ENCODE results near the gene NELFA. TPM values are rescaled to one million over a fixed set of nuclear protein-coding genes. Genes with fewer than 3 reads are reported as not detected.

The NELFA gene
- total RNA-seq, 1 experiment from 2014 or later: 56.1 TPM

GRCh38 chr4:1952058-1952700, 56.6 kb downstream of the NELFA start (continued):
- TF ChIP-seq YY1 (IDR thresholded peaks at IDR 0.05; ENCODE audit: extremely low read depth, insufficient replicate concordance, low read depth, low read length) (no peak), ELF1 (IDR thresholded peaks at IDR 0.05; ENCODE audit: borderline replicate concordance, low read depth) (no peak)

- no peaks in the 10 kb centered on the region for H3K4me1 ChIP-seq (ENCODE audit: control insufficient read depth in 1 of 2, insufficient read depth in 2 of 2, low read length in 2 of 2)
- RAD21 ChIA-PET (ENCODE audit: low non-redundant PET in 1 of 2, low total read pairs in 2 of 2, uncharacterized antibody in 2 of 2, unreplicated experiment in 2 of 2): no interaction called here
- no TSS peak for BruUV-seq (replicated peaks)
Observed at GRCh38 chr4:1950369-1950768, 58.4 kb downstream of the NELFA start.

GRCh38 chr4:1948892-1949436, 59.8 kb downstream of the NELFA start:
- DNase-seq (ENCODE audit: low read depth, low spot score) (no peak), ATAC-seq (peak; percentile 64)
- H3K79me2 ChIP-seq (ENCODE audit: insufficient read depth, low read length): peaks cover 22% of the 10 kb centered on the region
- no TSS peak for BruUV-seq (replicated peaks)
- H3K4me1 ChIP-seq (ENCODE audit: control insufficient read depth in 1 of 2, insufficient read depth in 2 of 2, low read length in 2 of 2): no peaks in the 10 kb centered on the region
- H3K9me3 ChIP-seq (ENCODE audit: control insufficient read depth in 1 of 2, insufficient read depth in 1 of 2, low read depth in 1 of 2, low read length in 2 of 2): no peaks in the 10 kb centered on the region
- POLR2A ChIA-PET: no interaction called here
- 0 out of 2 replicates have a peak, but pooled peaks cover 2% of the 10 kb centered on the region for H4K20me1 ChIP-seq (ENCODE audit: insufficient read depth)
- CTCF ChIA-PET: no interaction called here
- H3K4me3 ChIP-seq (replicated peaks in 1 of 2; ENCODE audit: low read depth in 1 of 2, low read length in 2 of 2): no peak overlapping the region
- RAD21 ChIA-PET (ENCODE audit: low non-redundant PET in 1 of 2, low total read pairs in 2 of 2, uncharacterized antibody in 2 of 2, unreplicated experiment in 2 of 2): no interaction called here
- no peaks in the 10 kb centered on the region for H3K9me2 ChIP-seq (ENCODE audit: insufficient read depth)
- H2AFZ ChIP-seq (ENCODE audit: low read depth, low read length, poor library complexity, severe bottlenecking): no peak overlapping the region
- intact Hi-C loops (cut with micrococcal nuclease): no loop called here
- H3K27ac ChIP-seq (ENCODE audit: low read depth, low read length): no peak overlapping the region
- TF ChIP-seq RAD21 (IDR thresholded peaks at IDR 0.05; ENCODE audit: low read depth): no peak
- no peak for TF ChIP-seq ELF1 (IDR thresholded peaks at IDR 0.05; ENCODE audit: borderline replicate concordance, low read depth)
- TF ChIP-seq CTCF (IDR thresholded peaks at IDR 0.05 in 2 of 3, conservative IDR thresholded peaks at IDR 0.05 in 1 of 3; ENCODE audit: borderline replicate concordance in 1 of 3, insufficient read depth in 1 of 3, low read depth in 2 of 3, low read length in 2 of 3): no peak
- TF ChIP-seq JUND (IDR thresholded peaks at IDR 0.05): no peak
- no peak for TF ChIP-seq EGR1 (IDR thresholded peaks at IDR 0.05; ENCODE audit: low read depth)
- TF ChIP-seq POLR2AphosphoS5 (IDR thresholded peaks at IDR 0.05; ENCODE audit: low read depth, low read length): no peak
- no peak for TF ChIP-seq TCF7L2 (IDR thresholded peaks at IDR 0.05; ENCODE audit: borderline replicate concordance, extremely low read depth, insufficient read depth, insufficient read length)
- no peak for TF ChIP-seq POLR2A (IDR thresholded peaks at IDR 0.05; ENCODE audit: borderline replicate concordance, extremely low read depth, insufficient read depth, insufficient read length)
- no peak for TF ChIP-seq CBX3 (IDR thresholded peaks at IDR 0.05; ENCODE audit: low read depth)
- TF ChIP-seq FOSL1 (IDR thresholded peaks at IDR 0.05; ENCODE audit: low read depth): no peak
- no peak for TF ChIP-seq ATF3 (IDR thresholded peaks at IDR 0.05)
- TF ChIP-seq MAX (IDR thresholded peaks at IDR 0.05): no peak
- no peak for TF ChIP-seq CEBPB (IDR thresholded peaks at IDR 0.05; ENCODE audit: low read depth)
- TF ChIP-seq SP1 (IDR thresholded peaks at IDR 0.05; ENCODE audit: low read depth): no peak
- no peaks in the 10 kb centered on the region for H3K27me3 ChIP-seq (ENCODE audit: insufficient read depth, low read length)
- peaks cover 14 to 31% of the 10 kb centered on the region in 2 experiments for H3K36me3 ChIP-seq (ENCODE audit: control insufficient read depth in 1 of 2, insufficient read depth in 2 of 2, low read length in 2 of 2)
- no peak overlapping the region for H3K9ac ChIP-seq (ENCODE audit: low read length)
- H3K4me2 ChIP-seq (ENCODE audit: low read length): no peak overlapping the region

More at GRCh38 chr4:1950369-1950768, 58.4 kb downstream of the NELFA start:
- intact Hi-C loops (cut with micrococcal nuclease): no loop called here
- Histone ChIP-seq H3K4me2 (ENCODE audit: low read length) (no peak overlapping the region), H3K4me3 (replicated peaks in 1 of 2; ENCODE audit: low read depth in 1 of 2, low read length in 2 of 2) (no peak overlapping the region), H3K79me2 (ENCODE audit: insufficient read depth, low read length) (peaks cover 14% of the 10 kb centered on the region), H3K27me3 (ENCODE audit: insufficient read depth, low read length) (no peaks in the 10 kb centered on the region), H3K9me2 (ENCODE audit: insufficient read depth) (no peaks in the 10 kb centered on the region), H3K9me3 (ENCODE audit: control insufficient read depth in 1 of 2, insufficient read depth in 1 of 2, low read depth in 1 of 2, low read length in 2 of 2) (no peaks in the 10 kb centered on the region), H2AFZ (ENCODE audit: low read depth, low read length, poor library complexity, severe bottlenecking) (no peak overlapping the region), H3K9ac (ENCODE audit: low read length) (no peak overlapping the region), H4K20me1 (ENCODE audit: insufficient read depth) (0 out of 2 replicates have a peak, but pooled peaks cover 2% of the 10 kb centered on the region), H3K36me3 (ENCODE audit: control insufficient read depth in 1 of 2, insufficient read depth in 2 of 2, low read length in 2 of 2) (peaks cover 14 to 38% of the 10 kb centered on the region in 2 experiments), H3K27ac (ENCODE audit: low read depth, low read length) (no peak overlapping the region)
- CTCF ChIA-PET: no interaction called here
- POLR2A ChIA-PET: no interaction called here
- DNase-seq (ENCODE audit: low read depth, low spot score) (no peak), ATAC-seq (no peak)
- no peak for TF ChIP-seq ZNF274 (IDR thresholded peaks at IDR 0.05; ENCODE audit: low read depth, low read length)

Measured in HCT116 (cell line).